Measurements from ENCODE around the gene DENND1B.

Gene DENND1B

DNA sequence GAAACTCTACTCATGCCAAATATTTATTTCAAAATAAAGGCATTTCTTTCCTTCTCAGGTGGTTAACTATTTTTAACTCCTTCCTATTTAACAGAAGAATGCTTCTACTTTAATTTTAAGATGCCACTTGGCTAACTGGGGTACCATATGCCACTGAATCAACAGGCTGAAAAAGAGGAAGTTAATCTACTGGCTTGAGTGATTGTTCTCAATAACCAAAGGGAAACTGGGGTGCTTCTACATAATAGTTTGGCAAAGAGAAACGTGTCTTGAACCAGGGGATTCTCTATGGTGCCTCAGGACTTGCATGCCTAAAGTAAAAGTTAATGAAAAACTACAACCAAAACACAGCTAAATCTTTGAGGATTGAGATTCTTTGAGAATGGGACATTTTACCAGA, 142.6 kb downstream of the DENND1B start:
- no peak overlapping the region for H3K27ac ChIP-seq (ENCODE audit: extremely low read depth, low read depth, low read length)
- no peaks in the 10 kb centered on the region for H3K36me3 ChIP-seq (ENCODE audit: control insufficient read depth in 2 of 2, insufficient read depth in 1 of 2, low read length in 2 of 2)
- no peaks in the 10 kb centered on the region for H3K9me3 ChIP-seq (ENCODE audit: control insufficient read depth, insufficient read depth, low read depth, low read length)
- TF ChIP-seq ZNF558 (tag by site-specific recombination; IDR thresholded peaks at IDR 0.05) (no peak), GLIS1 (tag by site-specific recombination; IDR thresholded peaks at IDR 0.05) (no peak), ZNF366 (tag by site-specific recombination; conservative IDR thresholded peaks at IDR 0.05) (no peak), KLF16 (tag by site-specific recombination; IDR thresholded peaks at IDR 0.05) (no peak), ZSCAN5A (tag by site-specific recombination; IDR thresholded peaks at IDR 0.05) (no peak), ZNF239 (tag by site-specific recombination; IDR thresholded peaks at IDR 0.05) (no peak), HOXD13 (CRISPR knock-in tag; IDR thresholded peaks at IDR 0.05; ENCODE audit: borderline replicate concordance) (no peak), ZSCAN30 (tag by site-specific recombination; IDR thresholded peaks at IDR 0.05) (no peak), ZNF521 (tag by site-specific recombination; IDR thresholded peaks at IDR 0.05) (no peak), CTCF (tag by site-specific recombination; IDR thresholded peaks at IDR 0.05) (no peak), REST (tag by site-specific recombination; IDR thresholded peaks at IDR 0.05) (no peak), ZSCAN16 (tag by site-specific recombination; IDR thresholded peaks at IDR 0.05) (no peak), FEZF1 (tag by site-specific recombination; IDR thresholded peaks at IDR 0.05) (no peak), ZNF324 (tag by site-specific recombination; IDR thresholded peaks at IDR 0.05) (no peak), HOXC10 (CRISPR knock-in tag; IDR thresholded peaks at IDR 0.05) (no peak), MEIS1 (CRISPR knock-in tag; IDR thresholded peaks at IDR 0.05; ENCODE audit: borderline replicate concordance) (no peak)
- TF ChIP-seq, protein P1, sequence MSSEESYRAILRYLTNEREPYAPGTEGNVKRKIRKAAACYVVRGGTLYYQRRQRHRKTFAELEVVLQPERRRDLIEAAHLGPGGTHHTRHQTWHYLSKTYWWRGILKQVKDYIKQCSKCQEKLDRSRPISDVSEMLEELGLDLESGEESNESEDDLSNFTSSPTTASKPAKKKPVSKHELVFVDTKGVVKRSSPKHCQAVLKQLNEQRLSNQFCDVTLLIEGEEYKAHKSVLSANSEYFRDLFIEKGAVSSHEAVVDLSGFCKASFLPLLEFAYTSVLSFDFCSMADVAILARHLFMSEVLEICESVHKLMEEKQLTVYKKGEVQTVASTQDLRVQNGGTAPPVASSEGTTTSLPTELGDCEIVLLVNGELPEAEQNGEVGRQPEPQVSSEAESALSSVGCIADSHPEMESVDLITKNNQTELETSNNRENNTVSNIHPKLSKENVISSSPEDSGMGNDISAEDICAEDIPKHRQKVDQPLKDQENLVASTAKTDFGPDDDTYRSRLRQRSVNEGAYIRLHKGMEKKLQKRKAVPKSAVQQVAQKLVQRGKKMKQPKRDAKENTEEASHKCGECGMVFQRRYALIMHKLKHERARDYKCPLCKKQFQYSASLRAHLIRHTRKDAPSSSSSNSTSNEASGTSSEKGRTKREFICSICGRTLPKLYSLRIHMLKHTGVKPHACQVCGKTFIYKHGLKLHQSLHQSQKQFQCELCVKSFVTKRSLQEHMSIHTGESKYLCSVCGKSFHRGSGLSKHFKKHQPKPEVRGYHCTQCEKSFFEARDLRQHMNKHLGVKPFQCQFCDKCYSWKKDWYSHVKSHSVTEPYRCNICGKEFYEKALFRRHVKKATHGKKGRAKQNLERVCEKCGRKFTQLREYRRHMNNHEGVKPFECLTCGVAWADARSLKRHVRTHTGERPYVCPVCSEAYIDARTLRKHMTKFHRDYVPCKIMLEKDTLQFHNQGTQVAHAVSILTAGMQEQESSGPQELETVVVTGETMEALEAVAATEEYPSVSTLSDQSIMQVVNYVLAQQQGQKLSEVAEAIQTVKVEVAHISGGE (tag by site-specific recombination; conservative IDR thresholded peaks at IDR 0.05; ENCODE audit: low read depth), result no peak
- no peak overlapping the region for H3K4me3 ChIP-seq (ENCODE audit: low read depth, low read length)
- ChIA-PET POLR2A (no interaction called here), CTCF (interaction anchor here (0.9 kb wide), 1 partner anchor 14 kb away, joined by 4 read pairs; no protein-coding TSS in a partner anchor)
- H3K4me1 ChIP-seq (ENCODE audit: control insufficient read depth, insufficient read depth, low read length), result no peaks in the 10 kb centered on the region
